Measurements from ENCODE around the gene XDH.

The XDH gene

GRCh38 chr2:31365348-31365747 lies 49.2 kb downstream of the XDH start:
- no peak for DNase-seq (ENCODE audit: low read depth)

- no peak for DNase-seq (ENCODE audit: low read depth)
Observed at GRCh38 chr2:31363956-31364750, 50.4 kb downstream of the XDH start.

- no peak for DNase-seq (ENCODE audit: low read depth)
Observed at GRCh38 chr2:31362581-31362980, 52.0 kb downstream of the XDH start.

GRCh38 chr2:31359229-31359628 lies 55.3 kb downstream of the XDH start:
- DNase-seq (ENCODE audit: low read depth) = no peak

GRCh38 chr2:31354837-31355236 lies 59.7 kb downstream of the XDH start:
- DNase-seq (ENCODE audit: low read depth) = no peak

GRCh38 chr2:31353179-31353578 lies 61.4 kb downstream of the XDH start:
- no peak for DNase-seq (ENCODE audit: low read depth)

GRCh38 chr2:31349684-31350083 lies 64.9 kb downstream of the XDH start:
- no peak for DNase-seq (ENCODE audit: low read depth)

- DNase-seq (ENCODE audit: low read depth) = no peak
Observed at GRCh38 chr2:31349160-31349559, 65.4 kb downstream of the XDH start.

- DNase-seq (ENCODE audit: low read depth) = no peak
Observed at GRCh38 chr2:31348618-31349017, 65.9 kb downstream of the XDH start.

- DNase-seq (ENCODE audit: low read depth) = no peak
Observed at GRCh38 chr2:31347750-31348149, 66.8 kb downstream of the XDH start.

GRCh38 chr2:31347319-31347718 lies 67.2 kb downstream of the XDH start:
- no peak for DNase-seq (ENCODE audit: low read depth)

- DNase-seq (ENCODE audit: low read depth) = no peak
Observed at GRCh38 chr2:31344447-31344846, 70.1 kb downstream of the XDH start.

GRCh38 chr2:31341351-31341750 lies 73.2 kb downstream of the XDH start:
- no peak for DNase-seq (ENCODE audit: low read depth)

- DNase-seq (ENCODE audit: low read depth) = no peak
Observed at GRCh38 chr2:31339696-31340095, 74.8 kb downstream of the XDH start.

- no peak for DNase-seq (ENCODE audit: low read depth)
Observed at GRCh38 chr2:31337860-31338259, 76.7 kb downstream of the XDH start.

GRCh38 chr2:31337197-31337596 lies 77.3 kb downstream of the XDH start:
- DNase-seq (ENCODE audit: low read depth) = no peak

- no peak for DNase-seq (ENCODE audit: low read depth)
Observed at GRCh38 chr2:31335921-31336585, 78.5 kb downstream of the XDH start.

- DNase-seq (ENCODE audit: low read depth) = no peak
Observed at GRCh38 chr2:31334311-31335026, 80.1 kb downstream of the XDH start.

GRCh38 chr2:31333527-31334183 lies 80.9 kb downstream of the XDH start:
- DNase-seq (ENCODE audit: low read depth) = peak; percentile 48

- no peak for DNase-seq (ENCODE audit: low read depth)
Observed at GRCh38 chr2:31333046-31333445, 81.5 kb downstream of the XDH start.

- DNase-seq (ENCODE audit: low read depth) = no peak
Observed at GRCh38 chr2:31332521-31332920, 82.0 kb downstream of the XDH start.

- DNase-seq (ENCODE audit: low read depth) = no peak
Observed at GRCh38 chr2:31331156-31331555, 83.4 kb downstream of the XDH start.
